K562 (cell line): Measurements from ENCODE around the gene LRRC74B. TPM values are rescaled to one million over a fixed set of nuclear protein-coding genes. Genes with fewer than 3 reads are reported as not detected.

Source experiments
- CHD1 ChIP-seq: fragments of 200-600 bp; sonication (generic); IDR thresholded peaks from one replicate; pipeline ENCODE4 v1.6.1; 2012; ENCODE audit warnings: mild to moderate bottlenecking, moderate library complexity, low read length, inconsistent platforms
- HIVEP1 ChIP-seq: fragments of 250-450 bp; sonication (Bioruptor Pico); IDR thresholded peaks from 2 replicates; pipeline ENCODE4 v1.4.0; 2020; ENCODE audit warnings: mild to moderate bottlenecking
- HMG20B ChIP-seq: fragments of 250-450 bp; sonication (Bioruptor Pico); IDR thresholded peaks from 2 replicates; pipeline ENCODE4 v1.5.0; 2021; ENCODE audit warnings: mild to moderate bottlenecking
- HMGN3 ChIP-seq: IDR thresholded peaks from 2 replicates; pipeline ENCODE4 v1.6.1; 2011; ENCODE audit warnings: borderline replicate concordance, low read depth, mild to moderate bottlenecking, mixed read lengths, low read length; ENCODE audit not compliant: insufficient read length; ENCODE audit errors: extremely low read depth
- REST ChIP-seq, 2 experiments: fragments of 450-650 bp; formaldehyde crosslinking in 1 of 2; IDR thresholded peaks; 2 replicates each; pipeline versions ENCODE4 v1.4.0 to v1.6.1; 2014 to 2020; ENCODE audit warnings: mild to moderate bottlenecking in 2 of 2, borderline replicate concordance in 1 of 2, low read depth in 1 of 2
- SIRT6 ChIP-seq: IDR thresholded peaks from one replicate; pipeline ENCODE4 v1.6.1; 2012; ENCODE audit warnings: low read depth, mild to moderate bottlenecking, control low read depth, inconsistent platforms, low read length, moderate library complexity
- THRB ChIP-seq: fragments of 450-650 bp; formaldehyde crosslinking; conservative IDR thresholded peaks from 2 replicates; pipeline ENCODE4 v1.4.0; 2022; ENCODE audit warnings: mild to moderate bottlenecking, missing genetic modification characterization
- ZMIZ1 ChIP-seq, 2 experiments: fragments of 150-350 bp in 1 of 2; IDR thresholded peaks; 2 replicates each; pipeline ENCODE4 v1.6.1; 2012 to 2016; ENCODE audit warnings: low read depth in 2 of 2, low read length in 2 of 2, mild to moderate bottlenecking in 1 of 2, moderate library complexity in 1 of 2
- ZNF134 ChIP-seq: fragments of 250-450 bp; sonication (Bioruptor Pico); conservative IDR thresholded peaks from 2 replicates; pipeline ENCODE4 v1.4.0; 2020
- ZNF212 ChIP-seq: fragments of 450-650 bp; formaldehyde crosslinking; IDR thresholded peaks from 2 replicates; pipeline ENCODE4 v1.4.0; 2020; ENCODE audit warnings: mild to moderate bottlenecking
- ZNF253 ChIP-seq: fragments of 250-450 bp; sonication (Bioruptor Pico); conservative IDR thresholded peaks from 2 replicates; pipeline ENCODE4 v1.6.1; 2021; ENCODE audit warnings: mild to moderate bottlenecking
- ZNF347 ChIP-seq: fragments of 450-650 bp; formaldehyde crosslinking; IDR thresholded peaks from 2 replicates; pipeline ENCODE4 v1.4.0; 2020; ENCODE audit warnings: low read depth, mild to moderate bottlenecking, moderate library complexity
- polyA plus RNA-seq, 8 experiments: library from polyadenylated mRNA; depleted of rRNA in 4 of 8; stranded (reverse) in 5 of 8; unstranded in 3 of 8; fragments of >200 nt; fragmentation: Nextera tagmentation in 2 of 8; fragmentation: Illumina TruSeq in 1 of 8; extraction: Ambion mirVana in 2 of 8; extraction: Trizol in 1 of 8; gene quantifications; 2 replicates each; pipeline versions ENCODE4 v1.2.1 to v1.2.3, GENCODE V29; 2011 to 2014; ENCODE audit warnings: inconsistent platforms in 1 of 8, missing spikeins in 1 of 8
- total RNA-seq, 7 experiments: library from RNA; depleted of rRNA in 6 of 7; stranded (reverse); fragments of >200 nt in 6 of 7; fragmentation: Illumina TruSeq in 2 of 7; extraction: Trizol in 2 of 7; gene quantifications; 2 replicates each; pipeline versions ENCODE4 v1.2.1 to v1.2.3, GENCODE V29; 2011 to 2021; ENCODE audit warnings: low replicate concordance in 1 of 7

LRRC74B gene
- total and polyA plus RNA-seq, 9 of the 15 experiments (the other 6 are each of a cell fraction or from before 2014, with no cell fraction given), result not detected

GRCh38 chr22:20998411-20999336, 47.1 kb upstream of the LRRC74B start (continued):
- no peak for TF ChIP-seq REST (IDR thresholded peaks at IDR 0.05; ENCODE audit: borderline replicate concordance)
- 0 out of 2 replicates have a peak, but pooled peaks have one; percentile 48 for TF ChIP-seq REST (CRISPR knock-in tag; IDR thresholded peaks at IDR 0.05; ENCODE audit: low read depth)
- no peak for TF ChIP-seq HMG20B (CRISPR knock-in tag)
- peak; percentile 38 for TF ChIP-seq SIRT6
- TF ChIP-seq ZNF212 (CRISPR knock-in tag), result peak; percentile 5; the same call in 1 of the 2 replicates
- peak; percentile 74 for TF ChIP-seq CHD1
- 0 out of 2 replicates have a peak, but pooled peaks have one; percentile 26 for TF ChIP-seq ZNF134 (CRISPR knock-in tag)
- TF ChIP-seq THRB (CRISPR knock-in tag), result peak; percentile 93
- TF ChIP-seq ZMIZ1 (IDR thresholded peaks at IDR 0.05; ENCODE audit: low read depth in 2 of 2, low read length in 2 of 2), result peak in 1 of 2 experiments; percentile 9; a peak in 1 of 4 replicates
- peak; percentile 68; the same call in 1 of the 2 replicates for TF ChIP-seq ZNF347 (CRISPR knock-in tag)
- 0 out of 2 replicates have a peak, but pooled peaks have one; percentile 46 for TF ChIP-seq ZNF253 (CRISPR knock-in tag)
- peak; percentile 39; the same call in 1 of the 2 replicates for TF ChIP-seq HIVEP1
- TF ChIP-seq HMGN3, result no peak
